H1 (cell line): ENCODE results near the gene IL17REL. TPM values are rescaled to one million over a fixed set of nuclear protein-coding genes. Genes with fewer than 3 reads are reported as not detected.

Source experiments
- CTCF ChIA-PET: fragments of 300-600 bp; sonication (Branson Sonifier 250); formaldehyde crosslinking; loops from one replicate; lab custom pipeline; 2021; ENCODE audit not compliant: partially characterized antibody; lab: Charles Lee
- POLR2A ChIA-PET: fragments of 300-600 bp; sonication (Branson Sonifier 250); formaldehyde crosslinking; loops from one replicate; lab custom pipeline; 2021; ENCODE audit warnings: inconsistent platforms; ENCODE audit not compliant: partially characterized antibody; lab: Charles Lee
- DNase-seq, 2 experiments: peaks; one replicate each; pipeline versions ENCODE4 v3.0.0 to v3.0.0-alpha.2; 2010 to 2022; ENCODE audit warnings: low spot score in 2 of 2, low read depth in 1 of 2, mixed read lengths in 1 of 2
- FAIRE-seq: peaks from 2 replicates; lab custom pipeline; 2011; peaks lifted over from hg19 to GRCh38; lab: Jason Lieb, UNC
- H2AFZ ChIP-seq: 2 replicates; pipeline ENCODE4 v1.8.1; 2012; ENCODE audit warnings: low read length, inconsistent platforms
- H2AK5ac ChIP-seq: 2 replicates; pipeline ENCODE4 v1.6.1; 2013; ENCODE audit warnings: low read depth, low read length
- H2BK120ac ChIP-seq: replicated peaks from 2 replicates; pipeline ENCODE3; 2013; ENCODE audit warnings: low read depth, low read length, inconsistent platforms
- H2BK12ac ChIP-seq: 2 replicates; pipeline ENCODE4 v1.6.1; 2013; ENCODE audit warnings: low read depth, low read length
- H2BK15ac ChIP-seq: 2 replicates; pipeline ENCODE4 v1.6.1; 2013; ENCODE audit warnings: low read length
- H2BK20ac ChIP-seq: 2 replicates; pipeline ENCODE4 v1.6.1; 2013; ENCODE audit warnings: low read length
- H2BK5ac ChIP-seq: 2 replicates; pipeline ENCODE4 v1.6.1; 2013; ENCODE audit warnings: low read depth, low read length
- H3K14ac ChIP-seq: 2 replicates; pipeline ENCODE4 v1.6.1; 2013; ENCODE audit warnings: inconsistent platforms; ENCODE audit not compliant: insufficient read length
- H3K18ac ChIP-seq: 2 replicates; pipeline ENCODE4 v1.6.1; 2013; ENCODE audit warnings: low read length; ENCODE audit errors: extremely low read depth
- H3K23ac ChIP-seq: 2 replicates; pipeline ENCODE4 v1.6.1; 2013; ENCODE audit warnings: inconsistent platforms; ENCODE audit not compliant: insufficient read length
- H3K23me2 ChIP-seq: 2 replicates; pipeline ENCODE4 v1.6.1; 2013; ENCODE audit warnings: low read depth, low read length
- H3K27ac ChIP-seq: 2 replicates; pipeline ENCODE4 v1.6.1; 2011; ENCODE audit warnings: low read depth, low read length, inconsistent platforms
- H3K27me3 ChIP-seq, 4 experiments: replicated peaks in 1 of 4; 1 replicate in 1 of 4; 2 replicates in 3 of 4; pipeline versions ENCODE4 v1.6.1 to v1.8.1; 2011 to 2013; ENCODE audit warnings: low read length in 3 of 4, mild to moderate bottlenecking in 3 of 4, inconsistent platforms in 2 of 4, mixed read lengths in 2 of 4, moderate library complexity in 1 of 4; ENCODE audit not compliant: control insufficient read depth in 3 of 4, insufficient read depth in 3 of 4; ENCODE audit errors: extremely low read depth in 1 of 4
- H3K36me3 ChIP-seq, 4 experiments: 2 replicates each; pipeline versions ENCODE4 v1.6.1 to v1.8.1; 2011 to 2013; ENCODE audit warnings: mild to moderate bottlenecking in 4 of 4, low read length in 3 of 4, moderate library complexity in 2 of 4, control low read depth in 1 of 4, inconsistent platforms in 1 of 4; ENCODE audit not compliant: insufficient read depth in 4 of 4, control insufficient read depth in 2 of 4
- H3K4ac ChIP-seq: replicated peaks from 2 replicates; pipeline ENCODE3; 2013; ENCODE audit warnings: low read length, low read depth, mixed read lengths, inconsistent platforms; ENCODE audit not compliant: insufficient read length
- H3K4me1 ChIP-seq, 4 experiments: replicated peaks in 1 of 4; 1 replicate in 1 of 4; 2 replicates in 3 of 4; pipeline versions ENCODE4 v1.6.1 to v1.8.1; 2011 to 2013; ENCODE audit warnings: low read length in 3 of 4, inconsistent platforms in 2 of 4, mixed read lengths in 1 of 4; ENCODE audit not compliant: insufficient read depth in 4 of 4, control insufficient read depth in 3 of 4
- H3K4me2 ChIP-seq, 2 experiments: 2 replicates each; pipeline versions ENCODE4 v1.6.1 to v1.8.1; 2011 to 2013; ENCODE audit warnings: low read depth in 2 of 2, low read length in 2 of 2, control low read depth in 1 of 2, inconsistent platforms in 1 of 2, mild to moderate bottlenecking in 1 of 2; ENCODE audit not compliant: insufficient read depth in 1 of 2
- H3K4me3 ChIP-seq, 4 experiments: fragments of 200-600, 300-600 bp in 1 of 4; sonication (generic), shearing (Covaris generic), sonication (Bioruptor Twin) in 1 of 4; 2 replicates each; pipeline versions ENCODE4 v1.5.1 to v1.8.1; 2011 to 2016; ENCODE audit warnings: low read length in 4 of 4, low read depth in 3 of 4, control low read depth in 2 of 4, inconsistent platforms in 2 of 4, mild to moderate bottlenecking in 2 of 4, mixed read lengths in 1 of 4, moderate library complexity in 1 of 4; ENCODE audit not compliant: insufficient read depth in 2 of 4; ENCODE audit errors: extremely low read depth in 1 of 4
- H3K56ac ChIP-seq: replicated peaks from 2 replicates; pipeline ENCODE3; 2013; ENCODE audit warnings: low read depth, mild to moderate bottlenecking, mixed read lengths, low read length, inconsistent platforms; ENCODE audit not compliant: insufficient read length
- H3K79me1 ChIP-seq: 2 replicates; pipeline ENCODE4 v1.6.1; 2013; ENCODE audit warnings: low read depth, low read length, control low read depth
- H3K79me2 ChIP-seq, 2 experiments: 2 replicates each; pipeline versions ENCODE4 v1.6.1 to v1.8.1; 2012 to 2013; ENCODE audit warnings: low read length in 2 of 2, mild to moderate bottlenecking in 2 of 2, inconsistent platforms in 1 of 2; ENCODE audit not compliant: insufficient read depth in 2 of 2, control insufficient read depth in 1 of 2
- H3K9ac ChIP-seq, 4 experiments: replicated peaks in 1 of 4; 1 replicate in 1 of 4; 2 replicates in 3 of 4; pipeline versions ENCODE4 v1.6.1 to v1.8.1; 2011 to 2013; ENCODE audit warnings: low read depth in 3 of 4, low read length in 3 of 4, control low read depth in 2 of 4, mild to moderate bottlenecking in 2 of 4, moderate library complexity in 2 of 4, inconsistent platforms in 1 of 4; ENCODE audit errors: extremely low read depth in 1 of 4
- H3K9me3 ChIP-seq, 2 experiments: 2 replicates each; pipeline versions ENCODE4 v1.6.1 to v1.8.1; 2012 to 2013; ENCODE audit warnings: mild to moderate bottlenecking in 2 of 2, moderate library complexity in 2 of 2, control low read depth in 1 of 2, inconsistent platforms in 1 of 2, low read depth in 1 of 2, low read length in 1 of 2, mixed read lengths in 1 of 2; ENCODE audit not compliant: insufficient read depth in 2 of 2
- H4K20me1 ChIP-seq, 2 experiments: replicated peaks in 1 of 2; 2 replicates each; pipeline versions ENCODE3 to v1.8.1; 2011 to 2013; ENCODE audit warnings: inconsistent platforms in 2 of 2, low read length in 2 of 2, mild to moderate bottlenecking in 1 of 2; ENCODE audit not compliant: insufficient read depth in 2 of 2, control insufficient read depth in 1 of 2
- H4K5ac ChIP-seq: 2 replicates; pipeline ENCODE4 v1.6.1; 2013; ENCODE audit warnings: low read length, low read depth, mixed read lengths, inconsistent platforms; ENCODE audit not compliant: insufficient read length
- H4K8ac ChIP-seq: 2 replicates; pipeline ENCODE4 v1.8.0; 2013; ENCODE audit warnings: mild to moderate bottlenecking, moderate library complexity, low read length, inconsistent platforms; ENCODE audit not compliant: insufficient read depth; ENCODE audit errors: extremely low read depth
- H4K91ac ChIP-seq: replicated peaks from 2 replicates; pipeline ENCODE3; 2013; ENCODE audit warnings: low read length, mixed read lengths, inconsistent platforms; ENCODE audit not compliant: insufficient read length
- EZH2 ChIP-seq: fragments of 200-600 bp; sonication (generic); IDR thresholded peaks from 2 replicates; pipeline ENCODE4 v1.7.1; 2012; ENCODE audit warnings: low read depth, mild to moderate bottlenecking, moderate library complexity, low read length, inconsistent platforms; ENCODE audit not compliant: severe bottlenecking
- PHF8 ChIP-seq: fragments of 200-600 bp; sonication (generic); conservative IDR thresholded peaks from 2 replicates; pipeline ENCODE4 v1.7.1; 2012; ENCODE audit warnings: low read depth, mild to moderate bottlenecking, inconsistent platforms, low read length, moderate library complexity
- RBBP5 ChIP-seq: IDR thresholded peaks from 2 replicates; pipeline ENCODE4 v1.7.1; 2012; ENCODE audit warnings: low read depth, mild to moderate bottlenecking, inconsistent platforms, low read length, moderate library complexity, borderline replicate concordance
- SAP30 ChIP-seq: fragments of 300-600 bp; sonication (generic); IDR thresholded peaks from 2 replicates; pipeline ENCODE4 v1.7.1; 2012; ENCODE audit warnings: low read length, moderate library complexity, mild to moderate bottlenecking, inconsistent platforms; ENCODE audit not compliant: insufficient read depth, insufficient replicate concordance
- SP4 ChIP-seq: IDR thresholded peaks from 2 replicates; pipeline ENCODE4 v1.6.1; 2012; ENCODE audit warnings: low read length, inconsistent platforms
- WGBS, 2 experiments: shearing (Covaris generic) in 1 of 2; methylation state at CpG; one replicate each; pipeline versions ENCODE4 v1.1.6 to v1.1.7; 2013 to 2015; ENCODE audit warnings: low lambda C conversion rate in 2 of 2, mixed read lengths in 2 of 2, inconsistent platforms in 1 of 2, low coverage in 1 of 2, missing lambda C conversion rate in 1 of 2; ENCODE audit not compliant: insufficient replicate concordance in 2 of 2, insufficient coverage in 1 of 2, insufficient read length in 1 of 2; ENCODE audit errors: extremely low coverage in 1 of 2, missing lambda C conversion rate in 1 of 2; 5-methylcytosine and 5-hydroxymethylcytosine counted together
- polyA plus RNA-seq, 7 experiments: library from polyadenylated mRNA; depleted of rRNA in 3 of 7; stranded (reverse) in 5 of 7; unstranded in 2 of 7; fragments of >200 nt in 5 of 7; fragments of 200-250 nt in 2 of 7; gene quantifications; 1 replicate in 5 of 7; 2 replicates in 1 of 7; 4 replicates in 1 of 7; pipeline versions ENCODE4 v1.2.1 to v1.2.3, GENCODE V29; 2011 to 2013; ENCODE audit warnings: missing spikeins in 2 of 7, mixed read lengths in 2 of 7
- total RNA-seq: library from RNA; stranded (reverse); fragmentation: NEBNext Ultra II Directional; extraction: Animal tissue kit (Norgen Biotek cat#: 25700); gene quantifications from 2 replicates; pipeline ENCODE4 v1.2.1, GENCODE V29; 2021

IL17REL gene
- total and polyA plus RNA-seq, 2 of the 8 experiments (the other 6 are each of a cell fraction or from before 2014, with no cell fraction given) = 0.15 to 0.20 TPM

GRCh38 chr22:50046019-50046415, 33.5 kb upstream of the IL17REL start:
- WGBS, 2 experiments = 89% methylated on average over 19 of the region's 19 CpGs; no CpG with 5 or more reads in 1 of the 2 experiments
- CTCF ChIA-PET = interaction anchor here (0.8 to 2.5 kb wide), 2 partner anchors 14 to 17 kb away, joined by 3 to 8 read pairs; no protein-coding TSS in a partner anchor

More at GRCh38 chr22:50046019-50046415, 33.5 kb upstream of the IL17REL start:
- H3K36me3 ChIP-seq = no peaks in the 10 kb centered on the region
- no peak overlapping the region for H4K5ac ChIP-seq
- H3K23me2 ChIP-seq = no peaks in the 10 kb centered on the region
- no peaks in the 10 kb centered on the region for H3K27me3 ChIP-seq
- FAIRE-seq (no peak), DNase-seq (peak in 1 of 2 experiments; percentile 46)
- no peak overlapping the region for H3K18ac ChIP-seq
- no peaks in the 10 kb centered on the region for H3K79me1 ChIP-seq
- H3K9ac ChIP-seq = no peak overlapping the region
- no peak overlapping the region for H2BK5ac ChIP-seq
- H3K4me3 ChIP-seq = no peak overlapping the region
- H3K4me2 ChIP-seq = no peak overlapping the region
- H3K4ac ChIP-seq = no peak overlapping the region
- no peak overlapping the region for H2AK5ac ChIP-seq
- no peak overlapping the region for H2BK15ac ChIP-seq
- H2BK12ac ChIP-seq = no peak overlapping the region
- no peaks in the 10 kb centered on the region; a peak in 1 of 7 replicates for H3K4me1 ChIP-seq
- H2BK20ac ChIP-seq = no peak overlapping the region
- no peak overlapping the region for H2BK120ac ChIP-seq
- TF ChIP-seq RBBP5 (no peak), SP4 (no peak), PHF8 (no peak), EZH2 (no peak), SAP30 (no peak)
- H3K79me2 ChIP-seq = no peaks in the 10 kb centered on the region
- no peaks in the 10 kb centered on the region for H4K20me1 ChIP-seq
- no peak overlapping the region for H3K27ac ChIP-seq
- POLR2A ChIA-PET = no interaction called here
- H3K9me3 ChIP-seq = no peaks in the 10 kb centered on the region
- no peak overlapping the region; the same call in 1 of the 2 replicates for H2AFZ ChIP-seq
- no peak overlapping the region for H3K14ac ChIP-seq
- no peak overlapping the region for H4K91ac ChIP-seq
- no peak overlapping the region for H4K8ac ChIP-seq
- no peak overlapping the region for H3K23ac ChIP-seq
- no peak overlapping the region for H3K56ac ChIP-seq
